HG03354 (cell line): ENCODE measurements around the gene GNAQ.
A peak's percentile ranks its signal among the peaks of the same experiment; 100 is the strongest.

Experiments used
- ATAC-seq: cut with Tn5 transposase; IDR thresholded peaks from one replicate; pipeline ENCODE4 v1.9.1; 2021; ENCODE audit warnings: mild to moderate bottlenecking; ENCODE audit not compliant: unreplicated experiment, poor library complexity, severe bottlenecking

The GNAQ gene

GRCh38 chr9:78032730-78033457 is 1.3 kb upstream of the GNAQ start:
- no peak for ATAC-seq

GRCh38 chr9:78031893-78032729 is 500 bp upstream of the GNAQ start:
- no peak for ATAC-seq

- no peak for ATAC-seq
Observed at GRCh38 chr9:78030553-78031443, 813 bp downstream of the GNAQ start.

- no peak for ATAC-seq
Observed at GRCh38 chr9:78030296-78030552, 1.4 kb downstream of the GNAQ start.

- no peak for ATAC-seq
Observed at GRCh38 chr9:78029551-78030295, 1.9 kb downstream of the GNAQ start.

DNA sequence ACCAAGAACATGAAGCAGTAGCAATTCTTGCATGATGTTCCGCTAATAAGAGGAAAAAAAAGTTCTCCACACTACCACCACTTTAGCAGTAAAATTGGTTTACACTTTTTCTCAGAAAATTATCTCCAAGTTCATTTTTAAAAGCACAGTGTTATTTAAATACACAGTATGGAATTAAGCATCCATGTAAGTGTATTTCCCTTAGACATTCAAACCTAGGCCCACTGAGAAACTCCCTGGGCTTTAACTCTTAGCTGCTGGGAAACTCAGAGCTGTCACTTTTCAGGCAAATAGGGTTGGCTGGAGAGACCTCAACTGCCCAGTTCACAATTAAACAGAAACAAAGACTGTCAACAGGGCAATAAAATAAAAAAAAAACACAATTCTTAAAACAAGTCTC is 2.7 kb downstream of the GNAQ start:
- ATAC-seq, result no peak

DNA sequence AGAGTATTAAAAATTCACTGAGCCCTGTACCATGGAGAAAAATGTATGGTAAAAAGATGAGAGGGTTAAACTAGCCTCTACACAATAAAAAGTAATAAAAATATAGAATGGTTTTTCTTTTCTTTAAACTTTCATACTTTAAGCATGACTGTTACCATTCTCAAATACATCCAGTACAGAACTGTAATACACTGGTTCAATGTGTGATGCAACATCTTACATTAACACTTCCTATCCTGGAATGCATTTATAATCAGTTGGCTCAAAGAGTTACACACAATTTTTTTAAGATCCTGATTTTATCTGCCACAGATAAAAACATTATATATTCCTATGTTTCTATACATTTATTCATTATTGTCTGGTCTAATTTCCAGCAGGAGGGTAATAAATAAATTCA is 4.7 kb downstream of the GNAQ start:
- no peak for ATAC-seq

- ATAC-seq, result no peak
Observed at GRCh38 chr9:78026416-78026815, 5.2 kb downstream of the GNAQ start.

DNA sequence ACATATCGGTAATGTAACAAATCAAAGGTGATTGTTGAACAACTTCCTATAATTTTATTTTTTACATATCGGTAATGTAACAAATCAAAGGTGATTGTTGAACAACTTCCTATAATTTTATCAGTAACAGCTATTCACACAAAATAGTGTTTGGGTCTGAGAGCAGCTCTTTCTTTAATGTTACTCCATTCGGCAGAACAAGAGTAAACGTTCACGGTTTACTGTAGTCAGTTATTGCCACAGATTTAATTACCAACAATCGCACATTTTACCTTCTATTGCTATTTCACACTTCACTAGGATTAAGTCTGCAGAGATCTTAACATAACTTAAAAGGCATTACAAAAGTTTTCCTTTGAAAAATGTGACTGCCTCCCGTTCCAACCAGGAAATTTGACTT is 6.4 kb downstream of the GNAQ start:
- ATAC-seq, result no peak

- ATAC-seq, result peak; percentile 72
Observed at GRCh38 chr9:78023003-78023741, 8.4 kb downstream of the GNAQ start.

DNA sequence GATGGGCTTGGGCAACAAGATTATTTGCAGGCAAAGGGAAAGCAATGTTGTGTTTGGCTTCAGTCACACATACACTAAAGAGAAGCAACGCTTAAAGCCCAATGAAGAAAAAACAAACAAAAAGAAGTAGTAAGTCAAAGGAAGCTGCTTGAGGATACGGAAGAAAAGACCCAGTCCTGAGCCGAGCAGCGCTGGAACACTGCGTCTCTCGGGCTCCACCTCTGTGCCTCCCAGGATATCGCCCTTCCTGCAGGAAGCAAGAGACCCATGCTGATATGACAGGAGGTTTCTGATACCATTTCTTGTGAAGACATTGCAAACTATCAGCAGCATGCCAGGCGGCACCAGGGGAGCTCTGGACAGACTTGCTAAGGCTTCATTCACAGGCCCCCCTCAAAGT is 9.9 kb downstream of the GNAQ start:
- ATAC-seq, result no peak

GRCh38 chr9:78017190-78017693 is 14.4 kb downstream of the GNAQ start:
- no peak for ATAC-seq

- no peak for ATAC-seq
Observed at GRCh38 chr9:78015241-78015640, 16.4 kb downstream of the GNAQ start.

- ATAC-seq, result no peak
Observed at GRCh38 chr9:78014776-78015175, 16.8 kb downstream of the GNAQ start.

DNA sequence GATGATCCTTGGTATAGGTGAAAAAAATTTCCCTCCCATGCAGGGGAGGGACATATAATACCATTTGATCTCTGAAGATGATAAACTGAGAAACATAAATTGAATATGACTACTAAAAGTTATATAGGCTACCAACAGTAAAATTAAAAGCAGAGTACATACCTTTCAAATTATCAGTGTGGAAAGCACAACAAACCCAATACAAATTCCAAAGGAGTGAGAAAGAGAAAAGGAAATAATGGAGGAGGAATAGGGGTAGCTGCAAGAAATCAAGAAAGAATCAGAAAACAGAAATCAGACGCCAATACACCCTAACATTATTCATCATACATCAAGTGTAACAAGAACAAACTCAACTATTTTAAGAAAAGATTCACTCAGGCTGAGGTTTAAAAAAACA is 17.7 kb downstream of the GNAQ start:
- no peak for ATAC-seq

DNA sequence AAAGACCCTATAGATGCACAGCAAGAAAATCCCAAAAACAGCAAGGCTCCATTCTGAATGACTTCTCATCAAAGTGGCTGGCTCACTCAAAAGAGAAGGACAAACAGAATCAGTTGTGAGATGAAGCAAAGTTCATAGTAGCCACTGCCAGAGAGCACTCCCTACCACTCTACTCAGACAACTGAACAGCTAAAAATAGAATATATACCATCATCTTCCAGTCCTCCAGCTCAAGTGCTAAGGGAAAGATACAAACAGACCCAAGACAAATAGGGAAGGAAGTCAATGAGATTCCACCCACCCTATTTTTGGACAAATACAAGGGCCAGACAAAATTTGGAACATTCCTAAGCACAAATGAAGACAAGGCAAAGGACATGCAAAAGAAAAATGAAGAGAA is 20.6 kb downstream of the GNAQ start:
- ATAC-seq, result no peak

- no peak for ATAC-seq
Observed at GRCh38 chr9:78010445-78010844, 21.2 kb downstream of the GNAQ start.

DNA sequence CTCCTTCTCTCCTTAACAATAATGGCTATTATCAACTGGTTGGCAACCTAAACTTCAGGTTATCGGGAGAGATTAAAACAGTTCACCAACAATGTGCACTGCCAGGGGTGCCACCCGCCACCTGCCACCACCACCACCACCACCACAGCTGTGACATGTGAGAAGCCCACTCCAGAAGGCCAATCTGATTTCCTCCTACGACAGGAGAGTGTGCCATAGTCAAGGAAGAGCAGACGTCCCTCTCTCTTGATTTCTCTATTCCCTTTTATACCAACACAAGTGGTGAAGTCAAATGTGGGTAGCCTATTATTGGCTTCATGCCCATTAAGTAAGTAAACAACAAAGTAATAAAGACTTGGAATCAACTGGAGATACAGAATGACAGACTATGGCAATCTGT is 22.4 kb downstream of the GNAQ start:
- ATAC-seq, result no peak

GRCh38 chr9:78006734-78007133 is 24.9 kb downstream of the GNAQ start:
- ATAC-seq, result no peak
